Hepatic stellate cell (primary cell): Measurements from ENCODE around the gene CORIN.

Source experiments
- DNase-seq: peaks from one replicate; pipeline ENCODE4 v3.0.0; 2011; ENCODE audit warnings: low spot score

The CORIN gene

DNA sequence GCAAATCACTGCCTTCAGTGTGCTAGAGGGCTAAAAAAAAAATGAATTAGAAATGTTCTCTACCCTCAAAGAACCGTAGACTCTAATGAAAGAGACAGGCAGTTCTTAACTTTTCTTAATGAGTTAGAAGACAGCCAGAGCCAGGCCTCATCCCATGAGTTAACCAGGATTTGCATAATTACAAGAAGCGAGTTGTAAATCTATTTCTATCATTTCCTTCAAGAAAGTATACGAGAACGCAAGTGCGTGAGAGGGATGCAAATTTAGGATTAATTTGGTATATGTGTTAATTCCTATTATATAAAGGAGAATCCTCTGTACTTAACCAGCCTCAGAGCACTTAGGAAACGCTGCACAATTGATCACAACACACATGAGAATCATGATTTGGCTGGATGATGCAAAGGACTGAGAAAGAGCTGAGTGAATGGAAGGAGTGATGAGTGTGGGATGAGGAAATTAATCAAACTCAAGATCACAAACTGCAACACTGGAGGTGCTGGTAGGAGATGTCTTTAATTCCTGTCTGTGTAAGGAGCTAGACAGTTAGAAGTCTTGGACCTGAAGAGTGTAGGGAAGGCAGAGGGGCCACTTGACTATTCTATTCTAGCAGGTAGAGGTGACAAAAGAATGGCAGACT, 195.6 kb downstream of the CORIN start:
- DNase-seq = no peak

DNA sequence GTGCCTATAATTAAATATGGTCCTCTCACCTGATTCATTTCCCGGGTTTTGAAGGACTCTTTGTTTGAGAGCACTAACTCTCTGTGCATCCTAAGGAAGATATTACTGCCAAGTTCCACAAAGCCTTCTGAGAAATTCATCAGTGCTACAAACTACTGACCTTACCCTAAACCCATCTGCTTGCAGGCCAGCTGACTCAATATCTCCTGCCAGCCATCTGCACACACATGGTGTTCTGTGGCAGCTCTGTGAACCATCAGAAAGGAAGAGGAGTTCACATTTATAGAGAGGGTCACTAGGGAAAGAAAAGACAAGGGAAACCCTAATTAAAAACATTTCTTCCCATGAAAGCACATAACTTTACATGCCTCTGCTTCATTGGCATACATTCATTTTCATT, 196.1 kb downstream of the CORIN start:
- no peak for DNase-seq

DNA sequence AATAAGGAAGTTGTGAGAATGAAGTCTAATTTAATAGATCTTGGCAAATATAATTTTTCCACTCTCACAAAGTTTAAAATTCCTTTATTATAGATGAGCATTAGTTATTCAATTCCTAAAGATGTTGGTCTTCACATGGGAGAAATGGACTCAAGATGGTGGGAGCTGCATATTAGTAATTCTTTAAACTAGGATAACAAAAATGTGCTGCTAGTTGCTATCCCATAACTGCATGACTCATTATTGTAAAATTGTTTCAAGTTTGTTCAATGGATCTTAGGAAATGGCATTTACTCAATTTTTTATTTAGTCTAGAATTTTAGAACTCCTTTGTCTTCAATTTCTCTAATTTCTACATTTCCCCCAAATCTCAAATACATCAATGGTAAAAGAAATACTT, 197.0 kb downstream of the CORIN start:
- DNase-seq = no peak

DNA sequence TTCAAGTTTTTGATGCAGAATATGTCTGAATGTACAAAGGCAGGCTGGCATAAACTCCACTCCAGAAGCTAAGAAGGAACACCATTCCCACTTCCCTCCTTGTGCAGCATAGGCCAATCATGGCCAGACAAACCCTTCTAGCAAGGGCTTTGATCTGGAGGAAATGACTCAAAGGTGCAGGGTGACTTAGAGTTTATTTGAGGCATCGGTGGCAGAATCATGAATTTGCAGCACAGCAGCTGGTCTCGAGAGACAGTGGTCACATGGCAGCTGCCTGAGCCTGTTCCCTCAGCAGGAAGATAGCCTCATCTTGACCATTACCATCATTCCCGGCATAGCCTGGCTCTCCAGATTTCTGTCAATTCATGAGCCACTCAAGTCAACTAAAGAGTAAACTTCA, 198.3 kb downstream of the CORIN start:
- no peak for DNase-seq

DNA sequence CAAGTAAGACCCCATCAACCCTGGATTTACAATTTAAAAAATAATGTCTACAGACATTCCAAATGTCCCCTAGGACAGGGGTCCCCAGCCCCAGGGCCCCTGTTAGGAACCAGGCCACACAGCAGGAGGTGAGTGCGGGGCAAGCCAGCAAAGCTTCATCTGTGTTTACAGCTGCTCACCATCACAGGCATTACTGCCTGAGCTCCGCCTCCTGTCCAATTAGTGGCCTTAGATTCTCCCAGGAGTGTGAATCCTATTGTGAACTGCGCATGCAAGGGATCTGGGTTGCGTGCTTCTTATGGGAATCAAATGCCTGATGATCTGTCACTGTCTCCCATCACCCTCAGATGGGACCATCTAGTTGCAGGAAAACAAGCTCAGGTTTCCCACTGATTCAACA, 206.7 kb downstream of the CORIN start:
- no peak for DNase-seq

DNA sequence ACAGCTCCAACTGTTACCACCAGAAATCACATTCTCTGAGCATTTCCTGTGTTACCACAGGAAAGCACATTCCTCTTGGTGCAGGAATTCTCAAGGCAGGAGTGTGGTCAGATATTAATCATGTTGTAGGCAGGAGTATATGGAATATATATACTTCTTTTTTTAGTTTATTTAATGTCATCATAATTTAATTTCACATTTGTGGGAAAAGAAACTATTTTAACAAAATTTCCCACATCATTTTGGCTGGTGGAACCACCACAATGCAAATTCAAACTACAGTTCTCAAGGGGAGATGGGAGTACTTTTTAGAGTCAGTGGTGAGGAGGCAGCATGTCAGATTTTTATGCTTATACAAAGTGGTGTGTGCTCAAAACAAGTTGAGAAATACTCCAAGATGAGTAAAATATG, 213.8 kb downstream of the CORIN start:
- peak; percentile 54 for DNase-seq

DNA sequence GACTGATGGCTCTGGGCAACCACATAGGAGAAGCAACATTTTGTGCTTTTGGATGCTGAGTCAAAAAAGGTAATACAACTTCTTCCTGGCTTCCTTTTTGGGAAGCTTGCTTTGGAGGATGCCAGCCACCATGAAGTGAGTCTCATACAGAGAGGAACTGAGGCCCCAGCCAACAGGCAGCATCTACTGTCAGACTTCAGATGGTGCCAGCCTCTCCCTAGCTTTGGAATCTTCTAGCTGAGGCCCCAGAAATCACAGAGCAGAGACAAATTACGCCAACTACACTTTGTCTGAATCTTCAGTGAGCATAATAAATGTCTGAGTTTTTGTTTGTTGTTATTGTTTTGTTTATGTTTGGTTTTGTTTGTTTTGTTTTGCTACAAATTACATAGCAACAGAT, 216.7 kb downstream of the CORIN start:
- no peak for DNase-seq

DNA sequence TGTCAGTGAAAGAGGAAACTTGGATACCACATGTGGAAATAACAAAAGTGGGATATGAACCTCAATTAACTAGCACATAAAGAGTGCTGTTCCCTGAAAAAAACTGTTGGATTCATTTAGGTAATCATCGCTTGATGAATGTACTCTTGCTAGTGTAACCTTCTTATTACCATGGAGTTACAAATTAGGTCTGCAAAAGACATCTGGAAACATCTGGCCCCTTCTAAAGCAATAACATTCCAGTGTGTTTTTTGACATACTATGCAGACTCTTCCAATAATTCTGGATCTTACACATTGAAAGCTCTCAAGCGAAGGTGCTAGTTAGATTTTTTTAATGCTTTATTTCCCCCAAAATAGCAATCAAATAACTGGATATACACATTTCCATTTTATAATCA, 218.2 kb downstream of the CORIN start:
- DNase-seq = no peak

DNA sequence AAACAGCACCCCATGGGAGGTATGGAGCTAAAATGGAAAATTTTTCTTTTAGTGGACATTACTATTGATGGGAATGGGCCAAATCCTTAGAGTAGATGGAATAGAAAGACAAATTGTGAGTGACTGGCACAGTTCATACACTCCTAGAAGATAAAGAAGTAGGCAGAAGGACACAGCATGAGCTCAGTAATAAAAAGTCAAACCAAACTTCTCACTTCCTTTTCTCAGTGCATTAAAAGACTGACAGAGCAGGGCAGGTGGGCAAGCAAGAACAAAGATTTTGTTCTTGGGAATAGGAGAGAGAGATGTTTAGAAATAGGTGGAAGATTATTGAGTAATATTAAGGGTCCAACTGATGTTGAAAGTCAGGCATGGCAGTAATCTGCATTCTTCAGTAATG, 220.3 kb downstream of the CORIN start:
- no peak for DNase-seq

DNA sequence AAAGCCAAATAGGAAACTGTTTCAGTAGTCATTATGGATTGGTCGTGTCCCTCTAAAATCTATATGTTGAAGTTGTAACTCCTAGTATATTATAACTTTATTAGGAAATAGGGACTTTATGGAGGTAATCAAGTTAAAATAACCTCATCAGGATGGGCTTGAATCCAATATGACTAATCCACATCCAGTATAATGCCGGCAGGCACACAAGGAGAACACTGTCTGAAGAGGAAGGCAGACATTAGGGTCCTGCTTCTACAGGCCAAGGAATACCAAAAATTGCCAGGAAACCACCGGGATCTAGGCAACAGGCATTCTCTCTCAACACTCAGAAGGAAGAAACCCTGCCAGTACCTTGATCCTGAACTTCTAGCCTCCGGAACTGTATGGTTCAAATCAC, 222.5 kb downstream of the CORIN start:
- no peak for DNase-seq

DNA sequence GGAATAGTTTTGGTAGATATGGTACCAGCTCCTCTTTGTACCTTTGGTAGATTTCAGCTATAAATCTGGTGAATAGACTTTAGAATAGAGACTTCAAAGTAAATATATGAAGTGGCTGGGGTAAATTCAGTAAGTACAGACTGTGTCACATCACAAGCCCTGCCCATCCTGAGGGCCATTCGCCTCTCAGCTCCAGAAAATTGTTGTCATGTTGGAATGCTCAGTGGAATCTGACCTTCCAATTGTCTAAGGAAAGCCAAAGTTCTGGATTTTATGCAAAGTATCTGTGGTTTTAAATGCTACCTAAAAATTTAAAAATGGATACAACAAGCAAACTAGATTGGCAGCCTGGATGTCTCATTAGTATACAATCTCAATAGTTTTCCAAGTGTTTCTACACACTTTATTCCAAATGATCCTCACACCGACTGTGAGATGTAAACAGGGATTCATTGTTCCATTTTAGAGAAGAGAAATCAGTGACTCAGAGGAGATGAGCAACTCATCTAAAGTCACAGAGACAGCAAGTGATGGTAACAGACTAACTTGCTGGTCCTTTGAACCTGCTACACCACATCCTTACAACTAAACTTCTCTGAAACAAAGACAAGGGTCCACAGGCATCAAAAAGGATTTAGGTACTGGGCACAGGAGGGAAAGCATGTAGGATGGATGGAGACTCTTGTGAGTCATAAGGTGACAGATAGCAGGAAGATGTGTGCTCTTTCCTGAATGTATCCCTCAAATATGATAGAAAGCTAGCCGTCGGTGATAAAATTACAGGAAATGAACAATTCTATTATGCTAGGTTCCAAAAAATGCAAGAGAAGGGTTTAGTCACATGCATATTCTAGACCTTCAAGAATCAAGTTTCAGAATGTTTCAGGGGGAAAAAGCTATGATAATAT, 225.5 kb downstream of the CORIN start:
- DNase-seq = no peak

DNA sequence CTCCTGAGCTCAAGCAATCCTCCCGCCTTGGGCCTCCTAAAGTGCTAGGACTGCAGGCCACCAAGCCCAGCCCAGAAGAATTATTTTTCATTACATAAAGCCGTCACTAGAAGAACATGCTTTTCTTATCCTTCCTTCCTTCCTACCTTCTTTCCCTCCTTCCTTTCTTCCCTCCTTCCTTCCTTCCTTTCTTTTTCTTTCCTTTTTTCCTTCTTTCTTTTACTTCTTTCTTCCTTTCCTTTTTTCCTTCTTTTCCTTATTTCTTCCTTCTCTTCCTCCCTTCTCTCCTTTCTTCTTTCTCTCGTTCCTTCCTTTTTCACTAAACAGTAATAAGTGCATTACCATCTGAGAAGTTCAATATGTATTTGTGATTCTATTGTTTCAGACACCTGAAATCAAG, 231.4 kb downstream of the CORIN start:
- DNase-seq = no peak

DNA sequence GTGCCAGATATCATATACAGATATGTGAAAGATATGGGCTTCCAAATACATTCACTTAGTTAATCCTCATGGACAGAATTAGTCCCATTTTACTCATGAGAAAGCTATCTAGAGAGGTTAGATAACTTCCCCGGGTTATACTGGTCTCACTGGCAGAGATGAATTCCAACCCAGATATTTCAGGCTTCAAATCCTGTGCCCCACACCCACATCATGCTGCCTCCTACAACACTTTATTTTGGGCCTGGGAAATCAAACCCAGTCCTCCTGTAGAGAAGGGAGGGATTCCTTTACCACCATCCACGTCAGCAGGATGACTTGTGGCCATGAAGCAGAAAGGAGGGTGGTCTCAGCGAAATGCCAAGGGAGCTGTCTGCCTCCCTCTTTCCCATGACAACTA, 239.0 kb downstream of the CORIN start:
- no peak for DNase-seq

DNA sequence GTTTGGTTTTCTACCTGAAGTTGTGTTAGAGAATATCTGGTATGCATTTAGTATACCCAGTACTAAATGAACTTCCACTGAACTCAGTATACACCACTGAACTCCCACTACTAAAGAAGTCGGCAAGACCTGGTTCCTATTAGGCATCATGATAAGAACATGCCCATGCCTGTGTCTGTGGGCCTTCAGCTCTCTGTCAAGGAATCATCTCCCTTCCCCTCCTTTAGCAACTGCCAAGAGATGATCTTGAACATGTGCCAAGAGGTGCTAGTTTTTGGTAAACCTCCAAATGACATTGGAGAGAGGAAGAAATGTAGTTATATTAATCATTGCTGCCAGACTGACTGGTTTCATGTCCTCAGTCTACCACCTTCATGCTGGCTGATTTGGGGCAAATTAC, 239.5 kb downstream of the CORIN start:
- no peak for DNase-seq

DNA sequence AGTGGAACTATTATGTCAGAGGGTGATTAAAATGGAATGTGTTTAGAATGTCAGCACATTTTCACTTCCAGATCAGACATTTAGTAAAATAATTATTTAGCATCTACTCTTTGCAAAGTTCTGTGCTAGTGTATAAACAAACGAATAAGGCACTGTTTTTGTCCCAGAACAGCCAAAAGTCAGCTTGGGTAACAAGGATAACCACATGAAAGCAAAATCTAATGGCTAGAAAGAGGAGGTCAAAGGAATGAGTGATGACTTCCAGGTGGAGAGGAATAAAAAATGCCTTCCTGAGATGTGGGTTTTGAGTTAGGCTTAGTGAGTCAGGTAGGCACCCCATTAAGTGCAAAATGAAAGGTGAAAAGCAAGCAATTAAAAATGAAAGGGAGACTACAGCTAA, 240.2 kb downstream of the CORIN start:
- DNase-seq = no peak

DNA sequence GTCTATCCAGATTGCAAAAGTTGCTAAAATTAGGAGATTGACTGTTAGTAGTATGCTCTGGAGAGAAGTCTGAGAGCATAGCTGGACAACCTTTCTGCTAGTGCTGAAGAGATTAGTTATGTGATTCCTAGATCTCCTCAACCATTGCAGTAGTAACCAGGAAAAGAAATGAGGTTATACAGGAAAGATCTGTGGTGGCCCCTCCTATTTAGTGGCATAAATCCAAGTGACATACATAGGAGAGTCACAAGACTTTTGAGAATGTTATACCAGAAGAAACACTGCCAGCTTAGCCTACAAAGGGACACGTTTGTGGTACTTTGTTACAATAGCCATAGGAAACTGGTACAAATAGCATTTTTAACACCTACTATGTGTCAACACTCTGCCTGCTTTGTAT, 247.5 kb downstream of the CORIN start:
- no peak for DNase-seq

DNA sequence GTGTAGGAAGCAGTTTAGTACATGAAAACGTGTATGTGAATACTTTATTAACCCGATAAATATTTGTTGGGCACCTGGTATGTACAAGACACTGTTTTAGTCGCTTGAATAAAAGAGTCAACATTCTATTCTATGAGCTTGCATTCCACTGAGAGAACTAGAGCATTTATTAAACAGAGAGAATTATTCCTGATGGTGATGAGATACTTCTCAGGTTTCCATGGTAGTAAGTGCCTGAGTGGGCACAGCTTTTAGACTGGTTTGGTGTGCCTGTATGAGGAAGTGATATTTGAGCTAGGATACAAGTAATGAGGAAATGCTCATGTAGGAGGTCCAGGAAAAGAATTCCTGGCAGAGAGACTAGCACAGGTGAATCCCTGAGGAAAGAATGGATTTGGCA, 258.6 kb downstream of the CORIN start:
- no peak for DNase-seq

DNA sequence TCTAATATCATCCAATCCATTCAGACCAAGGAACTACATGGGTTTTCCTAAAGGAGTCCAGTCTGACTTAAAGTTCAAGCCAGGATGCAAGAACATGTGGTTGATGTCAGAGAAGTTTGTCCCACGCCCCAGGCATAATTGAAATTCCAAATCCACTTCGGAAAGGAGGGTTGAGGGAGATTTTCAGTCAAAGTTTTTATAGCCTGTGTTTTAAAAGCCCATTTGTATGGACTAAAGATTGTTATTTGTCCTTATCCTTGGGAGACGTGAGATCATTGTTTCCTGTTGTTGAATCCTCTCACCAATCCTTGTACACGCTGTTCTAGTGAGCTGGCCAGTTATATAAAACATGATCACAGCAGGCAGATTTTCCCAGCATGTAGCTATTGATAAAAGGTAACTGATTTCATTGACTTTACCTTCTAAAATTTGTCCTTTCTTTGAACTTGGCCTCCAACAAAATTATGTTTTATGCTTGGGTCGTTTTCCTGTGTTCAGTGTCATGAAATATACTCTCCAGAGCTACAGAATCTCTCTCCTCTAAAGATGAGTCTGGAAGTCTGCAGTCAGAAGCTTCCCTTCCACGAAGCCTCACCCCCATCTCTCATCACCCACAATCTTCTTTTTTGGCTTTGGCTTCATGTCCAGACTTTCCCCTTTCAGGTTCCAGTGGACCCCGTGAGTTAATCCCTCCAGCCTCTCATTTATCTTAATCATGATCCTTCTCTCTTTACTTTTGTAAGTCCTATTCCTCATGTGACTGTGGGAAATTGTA, 259.9 kb downstream of the CORIN start:
- peak; percentile 14 for DNase-seq

DNA sequence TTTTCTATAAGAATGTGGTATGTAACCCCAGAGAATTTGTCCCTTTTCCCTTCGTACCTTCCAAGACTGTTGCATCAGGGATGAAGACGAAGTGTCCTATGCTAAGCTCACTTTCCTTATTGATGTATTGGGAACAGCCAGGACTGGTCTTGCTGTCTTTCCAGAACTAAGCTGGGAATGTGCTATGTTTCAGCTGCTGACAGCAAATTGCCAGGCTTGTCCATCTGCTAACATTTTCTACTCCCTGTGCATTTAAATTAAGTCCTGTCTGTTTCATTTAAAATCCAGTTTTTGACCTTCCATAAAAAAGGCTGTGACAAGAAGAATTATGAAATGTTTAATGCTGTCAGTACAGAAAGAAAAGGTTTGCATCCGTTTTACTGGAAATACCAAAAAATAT, 264.9 kb downstream of the CORIN start:
- DNase-seq = no peak

DNA sequence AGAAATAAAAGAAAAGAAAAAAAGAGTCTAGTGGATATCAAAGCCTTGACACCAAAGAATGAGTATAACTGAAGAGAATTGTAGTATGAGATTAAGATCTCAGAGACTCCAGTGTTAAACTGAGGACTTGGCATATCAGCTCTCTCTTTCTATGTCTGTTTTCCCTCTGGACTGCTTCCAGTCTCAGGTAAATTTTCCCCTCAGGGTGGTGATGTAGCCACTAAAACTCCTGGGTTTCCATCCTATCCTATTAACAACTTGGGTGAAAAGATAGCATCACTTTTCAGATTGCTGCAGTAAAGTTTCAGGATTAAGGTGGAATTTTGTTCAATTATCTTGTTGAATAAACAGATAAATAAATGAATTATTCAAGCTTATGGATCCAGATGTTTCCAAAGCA, 267.1 kb downstream of the CORIN start:
- no peak for DNase-seq

DNA sequence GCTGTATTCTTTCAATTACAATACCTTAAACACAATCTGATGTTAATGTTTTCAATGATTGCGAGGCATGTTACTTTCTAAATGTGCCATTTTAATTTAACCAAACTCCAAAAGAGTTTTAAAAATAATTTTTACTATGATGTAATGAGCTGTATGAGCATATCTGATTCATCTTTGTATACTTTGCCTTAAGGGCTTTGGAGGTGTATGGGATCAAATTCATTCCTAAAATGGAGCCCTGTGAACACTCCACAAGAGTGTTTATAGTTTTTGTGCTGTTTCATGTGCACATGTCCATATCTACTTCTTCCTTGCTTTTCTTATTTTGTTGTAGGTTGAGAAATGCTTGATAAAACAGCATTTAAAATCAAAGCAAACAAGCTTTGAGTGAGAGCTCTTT, 270.4 kb downstream of the CORIN start:
- no peak for DNase-seq

DNA sequence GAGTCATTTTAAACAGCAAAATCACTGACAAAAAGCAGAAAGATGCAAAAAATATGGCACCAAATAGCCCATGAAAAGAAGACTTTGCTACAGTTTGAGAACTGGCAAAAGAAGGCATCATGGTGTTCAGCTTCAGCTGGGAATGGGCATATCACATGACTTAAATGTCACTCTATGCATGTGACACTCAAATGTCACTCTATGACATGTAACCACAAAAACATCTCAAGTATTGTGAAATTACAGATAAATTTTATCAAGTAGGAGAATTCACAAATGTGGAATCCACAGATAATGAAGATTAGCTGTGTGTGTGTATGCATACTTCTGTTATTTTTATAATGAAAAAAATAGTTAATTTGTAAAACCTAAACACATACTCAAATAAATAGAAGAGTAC, 270.9 kb downstream of the CORIN start:
- DNase-seq = no peak

DNA sequence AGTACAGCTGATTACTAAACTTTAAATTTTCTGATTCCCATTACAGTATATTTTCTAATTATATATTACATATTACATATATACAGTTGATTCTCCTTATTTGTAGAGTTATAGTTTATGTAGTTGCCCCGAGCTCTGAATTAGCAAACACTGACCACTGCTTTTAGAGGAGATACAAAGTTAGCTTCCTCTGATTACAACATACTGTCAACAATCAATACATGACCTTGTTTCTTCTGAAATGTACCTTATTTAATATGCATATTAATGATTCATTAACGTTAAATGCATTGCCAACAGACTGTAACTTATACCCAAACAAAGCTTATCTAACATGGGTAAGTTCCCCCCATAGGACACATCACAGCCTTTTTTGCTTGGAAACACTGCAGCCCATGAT, 271.3 kb downstream of the CORIN start:
- DNase-seq = no peak
